ENCODE measurements around the gene ADAMTSL2.

- TF ChIP-seq, protein P1, sequence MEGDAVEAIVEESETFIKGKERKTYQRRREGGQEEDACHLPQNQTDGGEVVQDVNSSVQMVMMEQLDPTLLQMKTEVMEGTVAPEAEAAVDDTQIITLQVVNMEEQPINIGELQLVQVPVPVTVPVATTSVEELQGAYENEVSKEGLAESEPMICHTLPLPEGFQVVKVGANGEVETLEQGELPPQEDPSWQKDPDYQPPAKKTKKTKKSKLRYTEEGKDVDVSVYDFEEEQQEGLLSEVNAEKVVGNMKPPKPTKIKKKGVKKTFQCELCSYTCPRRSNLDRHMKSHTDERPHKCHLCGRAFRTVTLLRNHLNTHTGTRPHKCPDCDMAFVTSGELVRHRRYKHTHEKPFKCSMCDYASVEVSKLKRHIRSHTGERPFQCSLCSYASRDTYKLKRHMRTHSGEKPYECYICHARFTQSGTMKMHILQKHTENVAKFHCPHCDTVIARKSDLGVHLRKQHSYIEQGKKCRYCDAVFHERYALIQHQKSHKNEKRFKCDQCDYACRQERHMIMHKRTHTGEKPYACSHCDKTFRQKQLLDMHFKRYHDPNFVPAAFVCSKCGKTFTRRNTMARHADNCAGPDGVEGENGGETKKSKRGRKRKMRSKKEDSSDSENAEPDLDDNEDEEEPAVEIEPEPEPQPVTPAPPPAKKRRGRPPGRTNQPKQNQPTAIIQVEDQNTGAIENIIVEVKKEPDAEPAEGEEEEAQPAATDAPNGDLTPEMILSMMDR (conservative IDR thresholded peaks at IDR 0.05) = no peak
- no peak for TF ChIP-seq ZFX (IDR thresholded peaks at IDR 0.05)
Measured at GRCh38 chr9:133562611-133563290, 28.2 kb downstream of the ADAMTSL2 start.
